ENCODE results near the gene OSER1.

The OSER1 gene

GRCh38 chr20:44172572-44172950 lies 38.0 kb downstream of the OSER1 start:
- no peak for DNase-seq

GRCh38 chr20:44171775-44172571 lies 38.6 kb downstream of the OSER1 start:
- no peak for DNase-seq

DNA sequence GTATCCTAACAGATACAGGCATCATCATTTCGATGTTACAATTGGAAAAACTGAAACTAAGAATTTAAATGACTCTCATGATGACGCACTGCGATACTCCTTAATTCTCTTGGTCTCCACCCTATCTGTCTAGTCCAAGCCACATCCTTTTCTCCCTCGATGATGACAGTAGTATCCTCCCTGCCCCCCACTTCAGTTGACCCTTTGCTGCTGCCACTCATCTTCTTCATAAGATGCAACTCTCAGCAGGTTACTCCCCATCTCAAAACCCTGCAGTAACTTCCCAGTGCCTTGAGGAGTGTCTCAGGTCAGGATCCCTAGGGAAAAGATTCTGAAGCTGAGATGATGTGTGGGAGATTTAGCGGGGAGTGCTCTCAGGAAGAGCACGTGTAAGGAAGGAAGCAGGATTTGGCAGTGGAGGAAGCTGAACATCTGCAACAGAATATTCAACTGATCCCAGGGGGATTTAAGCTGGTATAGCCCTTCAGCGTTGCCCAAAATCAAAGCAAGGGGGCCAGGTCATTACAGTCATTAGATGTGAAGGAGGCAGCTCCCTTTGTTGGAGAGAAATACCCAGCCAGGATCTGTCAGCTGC lies 39.7 kb downstream of the OSER1 start:
- DNase-seq = no peak

DNA sequence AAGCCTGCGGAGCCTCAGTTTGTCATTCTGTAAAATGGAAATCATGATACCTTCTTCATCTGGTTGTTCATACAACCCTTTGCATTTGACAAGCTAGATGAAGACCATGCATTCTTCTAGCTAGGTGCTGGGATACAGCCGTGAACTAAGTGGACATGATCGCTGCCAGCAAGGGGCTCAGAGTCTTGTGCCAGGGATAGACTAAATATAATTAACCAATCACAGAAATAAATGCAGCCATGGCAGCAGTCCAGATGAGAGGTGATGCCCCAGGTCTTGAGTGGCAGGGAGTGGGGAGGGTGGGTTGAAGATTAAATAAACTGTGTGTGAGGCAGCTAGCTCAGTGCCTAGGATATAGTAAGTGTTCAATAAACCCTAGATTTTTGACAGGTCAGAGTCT lies 42.8 kb downstream of the OSER1 start:
- DNase-seq = no peak

DNA sequence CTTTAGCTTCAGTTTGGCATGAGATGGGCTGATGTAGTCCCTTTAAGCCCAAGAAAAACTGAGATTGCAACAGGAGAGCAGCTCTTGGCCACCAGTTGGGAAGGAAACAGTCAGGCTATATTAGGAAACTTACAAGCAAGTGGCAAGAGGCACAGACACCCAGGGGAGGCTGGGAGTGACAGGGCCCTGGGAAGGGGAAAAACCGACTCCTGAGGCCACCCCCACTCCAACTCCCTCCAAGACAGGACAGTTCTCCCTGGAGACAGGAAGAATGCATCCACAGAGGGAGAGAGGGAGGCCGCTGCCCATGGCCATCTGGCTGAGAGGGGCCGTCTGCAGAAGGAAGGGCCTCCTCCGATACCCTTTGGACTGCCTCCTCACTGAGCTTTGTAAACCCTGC lies 44.1 kb downstream of the OSER1 start:
- no peak for DNase-seq

GRCh38 chr20:44166008-44166407 lies 44.6 kb downstream of the OSER1 start:
- DNase-seq = no peak

DNA sequence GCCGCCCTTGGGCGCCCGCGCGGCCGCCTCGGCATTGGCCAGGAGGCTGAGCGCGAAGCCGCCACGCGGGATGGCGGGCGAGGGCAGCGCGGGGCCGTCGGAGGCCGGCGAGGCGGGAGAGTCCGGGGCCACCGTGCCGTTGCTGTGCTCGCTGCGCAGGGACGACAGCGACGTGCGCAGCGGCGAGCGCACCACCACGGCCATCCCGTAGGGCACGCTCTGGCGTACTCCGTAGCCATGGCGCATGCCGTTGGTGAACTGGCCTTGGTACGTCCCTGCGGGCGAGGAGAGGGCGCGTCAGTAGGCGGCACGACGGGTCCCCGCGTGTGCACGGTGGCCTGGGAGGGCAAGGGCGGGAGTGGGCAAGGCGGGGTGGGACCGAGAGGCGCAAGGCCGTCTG lies 50.4 kb downstream of the OSER1 start:
- no peak for DNase-seq

DNA sequence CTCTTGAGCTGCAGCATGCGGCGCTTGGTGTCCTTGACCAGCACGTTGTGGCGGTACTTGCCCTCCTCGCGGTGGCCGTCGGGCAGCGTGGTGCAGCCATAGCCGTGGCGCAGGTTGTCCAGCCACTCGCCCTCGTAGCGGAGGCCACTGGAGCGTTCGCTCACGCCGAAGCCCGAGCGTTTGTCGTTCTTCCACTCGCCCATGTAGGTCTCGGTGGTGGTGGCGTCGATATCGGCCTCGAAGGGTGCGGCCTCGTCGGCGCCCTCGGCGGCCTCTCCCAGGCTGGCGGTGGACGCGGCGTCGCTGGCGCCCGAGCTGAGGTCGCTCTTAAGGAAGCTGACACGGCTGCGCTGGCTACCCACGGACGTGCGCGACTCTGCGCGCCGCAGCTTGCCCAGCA lies 50.9 kb downstream of the OSER1 start:
- DNase-seq = no peak

- no peak for DNase-seq
Observed at GRCh38 chr20:44159125-44159524, 51.4 kb downstream of the OSER1 start.

DNA sequence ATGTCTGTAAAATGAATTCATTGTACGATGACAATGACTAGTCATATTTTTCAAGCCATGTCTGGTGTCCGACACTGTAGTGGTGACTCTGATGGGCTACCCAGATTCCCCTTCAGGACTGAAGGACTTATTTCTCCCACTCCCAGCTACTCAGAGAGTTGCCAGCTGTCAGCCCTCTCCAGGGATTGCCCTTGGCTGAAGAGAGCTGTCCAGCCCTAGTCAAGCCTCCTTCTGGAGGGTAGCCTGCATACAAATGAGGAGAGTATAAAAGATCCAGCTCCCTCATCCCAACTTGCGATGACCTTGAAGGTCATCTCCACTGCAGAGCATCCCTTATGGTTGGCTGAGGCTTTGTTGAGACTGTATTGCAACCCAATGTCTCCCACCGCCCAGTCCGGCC lies 53.5 kb downstream of the OSER1 start:
- no peak for DNase-seq

DNA sequence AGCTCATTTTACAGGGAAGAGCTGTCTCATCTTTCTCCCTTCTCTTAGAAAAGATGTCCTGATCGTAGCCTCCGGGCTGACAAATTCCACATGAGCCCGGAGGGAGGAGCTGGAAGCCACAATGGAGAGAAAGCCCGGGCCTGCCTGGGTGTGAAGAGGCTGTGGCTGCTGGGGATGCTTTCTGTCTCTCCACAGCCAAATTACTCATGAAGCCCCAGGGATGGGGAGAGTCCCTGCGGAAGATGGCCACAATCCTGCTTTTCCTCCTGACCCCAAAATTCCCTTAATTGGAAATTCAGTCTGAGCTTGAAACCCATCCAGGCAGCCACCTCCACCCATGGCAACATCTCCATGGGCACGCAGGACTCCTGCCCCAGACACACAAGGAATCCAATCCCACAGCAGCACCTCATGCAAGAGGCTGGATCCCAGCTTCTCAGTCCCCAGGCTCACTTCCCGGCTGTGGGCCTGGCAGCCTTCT lies 56.0 kb downstream of the OSER1 start:
- no peak for DNase-seq

- DNase-seq = no peak
Observed at GRCh38 chr20:44153636-44154043, 56.9 kb downstream of the OSER1 start.

- DNase-seq = no peak
Observed at GRCh38 chr20:44151621-44152416, 58.8 kb downstream of the OSER1 start.

DNA sequence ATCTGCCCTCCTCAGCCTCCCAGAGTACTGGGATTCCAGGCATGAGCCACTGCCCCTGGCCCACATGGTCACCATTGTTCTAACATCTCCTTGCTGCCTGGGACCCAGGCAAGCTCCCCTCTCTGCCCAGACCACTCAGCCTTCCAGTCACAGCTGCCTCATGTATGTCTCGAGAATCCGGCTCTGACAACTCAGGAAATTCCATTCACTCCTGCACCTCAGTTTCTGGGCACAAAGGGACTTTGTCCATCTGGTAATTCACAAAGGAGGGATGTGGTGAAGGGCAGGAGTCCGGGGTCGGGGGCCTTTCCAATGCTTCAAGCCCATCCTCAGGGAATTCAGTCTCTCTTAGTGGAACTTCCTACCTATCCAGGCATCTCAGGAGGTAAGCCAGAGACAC lies 64.3 kb downstream of the OSER1 start:
- DNase-seq = no peak
